HFF-Myc (cell line): Measurements from ENCODE around the gene SEPTIN5.

Experiments
- DNase-seq: peaks from one replicate; pipeline ENCODE4 v3.0.0-alpha.2; 2011; ENCODE audit warnings: low read depth; ENCODE audit errors: extremely low read depth
- H3K4me3 ChIP-seq: replicated peaks from 2 replicates; pipeline ENCODE4 v1.5.1; 2011; ENCODE audit warnings: low read depth, mild to moderate bottlenecking, control low read depth, low read length
- CTCF ChIP-seq: IDR thresholded peaks from 2 replicates; pipeline ENCODE4 v1.5.1; 2012; ENCODE audit warnings: mild to moderate bottlenecking, low read depth, low read length, control low read depth; ENCODE audit errors: missing control alignments

Gene SEPTIN5

GRCh38 chr22:19757985-19758895 is 43.9 kb downstream of the SEPTIN5 start:
- TF ChIP-seq CTCF: no peak
- DNase-seq: no peak
- no peak overlapping the region for H3K4me3 ChIP-seq

- H3K4me3 ChIP-seq: no peak overlapping the region; the same call in 1 of the 2 replicates
- no peak for TF ChIP-seq CTCF
- no peak for DNase-seq
Observed at GRCh38 chr22:19758896-19759426, 44.7 kb downstream of the SEPTIN5 start.

- TF ChIP-seq CTCF: no peak
- no peak for DNase-seq
- peak overlapping the region; percentile 33 for H3K4me3 ChIP-seq
Observed at GRCh38 chr22:19759427-19760057, 45.2 kb downstream of the SEPTIN5 start.

GRCh38 chr22:19760058-19760950 is 46.0 kb downstream of the SEPTIN5 start, which contains the start of gene TBX1:
TSS of gene TBX1 (plus strand) at chr22:19760778. CDS start at chr22:19760844, 66 bp downstream.
- H3K4me3 ChIP-seq: peak within 1 kb of the TSS; percentile 44

GRCh38 chr22:19760951-19761724 is 46.8 kb downstream of the SEPTIN5 start:
- no peak for TF ChIP-seq CTCF
- no peak for DNase-seq
- H3K4me3 ChIP-seq: peak overlapping the region; percentile 44

More at GRCh38 chr22:19760058-19760950, 46.0 kb downstream of the SEPTIN5 start, which contains the start of gene TBX1:
- DNase-seq: no peak
- TF ChIP-seq CTCF: no peak
